GM18519 (cell line): ENCODE measurements around the gene TARBP1.
"Not testable (repeated sequence)": the region's sequence is repeated elsewhere in the genome, so short reads cannot be mapped to it uniquely, and the experiment has no call there.

Experiments
- ATAC-seq: cut with Tn5 transposase; IDR thresholded peaks from one replicate; pipeline ENCODE4 v1.9.1; 2021; ENCODE audit warnings: mild to moderate bottlenecking, moderate library complexity; ENCODE audit not compliant: unreplicated experiment, low FRiP score

The TARBP1 gene

GRCh38 chr1:234438579-234438978 lies 40.4 kb downstream of the TARBP1 start:
- no peak for ATAC-seq

- ATAC-seq = no peak
These were observed 41.4 kb downstream of the TARBP1 start for GRCh38 chr1:234437423-234438171.

GRCh38 chr1:234435620-234436019 lies 43.4 kb downstream of the TARBP1 start:
- no peak for ATAC-seq

- ATAC-seq = no peak
These were observed 44.3 kb downstream of the TARBP1 start for GRCh38 chr1:234434706-234435105.

- peak; percentile 62 for ATAC-seq
These were observed 45.3 kb downstream of the TARBP1 start for GRCh38 chr1:234433563-234434285.

- no peak for ATAC-seq
These were observed 47.7 kb downstream of the TARBP1 start for GRCh38 chr1:234431255-234431654.

GRCh38 chr1:234430691-234431090 lies 48.3 kb downstream of the TARBP1 start:
- ATAC-seq = no peak

GRCh38 chr1:234429434-234429806 lies 49.6 kb downstream of the TARBP1 start:
- no peak for ATAC-seq

GRCh38 chr1:234427950-234428646 lies 50.9 kb downstream of the TARBP1 start:
- no peak for ATAC-seq

GRCh38 chr1:234413990-234414389 lies 65.0 kb downstream of the TARBP1 start:
- no peak for ATAC-seq

- ATAC-seq = no peak
These were observed 65.5 kb downstream of the TARBP1 start for GRCh38 chr1:234413485-234413884.

- no peak for ATAC-seq
These were observed 66.1 kb downstream of the TARBP1 start for GRCh38 chr1:234412830-234413229.

- no peak for ATAC-seq
These were observed 69.7 kb downstream of the TARBP1 start for GRCh38 chr1:234409328-234409727.

- no peak for ATAC-seq
These were observed 70.2 kb downstream of the TARBP1 start for GRCh38 chr1:234408757-234409156.

GRCh38 chr1:234406871-234407270 lies 72.1 kb downstream of the TARBP1 start:
- no peak for ATAC-seq

GRCh38 chr1:234405676-234406075 lies 73.3 kb downstream of the TARBP1 start:
- ATAC-seq = no peak

- ATAC-seq = no peak
These were observed 76.0 kb downstream of the TARBP1 start for GRCh38 chr1:234402939-234403338.

GRCh38 chr1:234401658-234402057 lies 77.3 kb downstream of the TARBP1 start:
- ATAC-seq = no peak

GRCh38 chr1:234400773-234401172 lies 78.2 kb downstream of the TARBP1 start:
- no peak for ATAC-seq

GRCh38 chr1:234399515-234399914 lies 79.5 kb downstream of the TARBP1 start:
- not testable (repeated sequence) for ATAC-seq

GRCh38 chr1:234398849-234399381 lies 80.1 kb downstream of the TARBP1 start:
- ATAC-seq = no peak
